ENCODE measurements around the gene DHX58. TPM values are rescaled to one million over a fixed set of nuclear protein-coding genes. Genes with fewer than 3 reads are reported as not detected.

DHX58 gene
- total RNA-seq, 2 experiments from 2014 or later: 33.5 to 35.6 TPM

GRCh38 chr17:42116705-42117396 lies 4.3 kb upstream of the DHX58 start:
- Histone ChIP-seq H3K9me3 (ENCODE audit: control insufficient read depth in 1 of 2, insufficient read depth in 1 of 2, low read length in 2 of 2) (no peaks in the 10 kb centered on the region), H3K27me3 (ENCODE audit: control insufficient read depth in 1 of 2, insufficient read depth in 2 of 2, low read length in 2 of 2) (no peaks in the 10 kb centered on the region), H3K4me3 (ENCODE audit: low read length) (no peak overlapping the region), H3K36me3 (ENCODE audit: insufficient read depth, low read length) (peaks cover 32% of the 10 kb centered on the region), H3K27ac (ENCODE audit: low read depth in 1 of 2, low read length in 2 of 2) (no peak overlapping the region), H3K4me1 (ENCODE audit: insufficient read depth, low read length) (peaks cover 41% of the 10 kb centered on the region)
- ChIA-PET CTCF (interaction anchor here (1.1 kb wide), 1 partner anchor 151 kb away, joined by 3 read pairs; the partner anchor contains the start of gene CNP), POLR2A (no interaction called here)
- Mint-ChIP-seq H3K9me3 (no peaks in the 10 kb centered on the region), H3K36me3 (ENCODE audit: low read depth) (peaks cover 33% of the 10 kb centered on the region), H3K27ac (peak overlapping the region; percentile 7), H3K4me3 (peak overlapping the region; percentile 47), H3K27me3 (no peaks in the 10 kb centered on the region), H3K4me1 (ENCODE audit: low read depth) (peaks cover 39% of the 10 kb centered on the region)
- peak; percentile 73 to 92 (median 82) for DNase-seq
- peak; percentile 40 for ATAC-seq (ENCODE audit: poor library complexity)
- intact Hi-C loops (cut with DNase I, micrococcal nuclease): loop anchor here (1.0 to 5.0 kb wide), 4 partner anchors 50 to 380 kb away; no protein-coding TSS in a partner anchor
- TF ChIP-seq CTCF (IDR thresholded peaks at IDR 0.05): peak; percentile 85

- H3K4me1 Mint-ChIP-seq (ENCODE audit: low read depth): peaks cover 46% of the 10 kb centered on the region
These were observed 1.6 kb upstream of the DHX58 start for GRCh38 chr17:42114118-42114517.

More at GRCh38 chr17:42114118-42114517, 1.6 kb upstream of the DHX58 start:
- no peak for ATAC-seq (ENCODE audit: poor library complexity)
- Mint-ChIP-seq H3K27me3 (no peaks in the 10 kb centered on the region), H3K9me3 (no peaks in the 10 kb centered on the region), H3K4me3 (no peak overlapping the region), H3K36me3 (ENCODE audit: low read depth) (peaks cover 37% of the 10 kb centered on the region), H3K27ac (no peak overlapping the region)
- no peak for TF ChIP-seq CTCF (IDR thresholded peaks at IDR 0.05)
- CTCF ChIA-PET: no interaction called here
- peaks cover 44% of the 10 kb centered on the region for H3K4me1 ChIP-seq (ENCODE audit: insufficient read depth, low read length)
- intact Hi-C loops (cut with DNase I, micrococcal nuclease): loop anchor here in 1 of 2 experiments (5.0 kb wide), 1 partner anchor 192 kb away; no protein-coding TSS in a partner anchor
- H3K4me3 ChIP-seq (ENCODE audit: low read length): no peak overlapping the region
- H3K27ac ChIP-seq (ENCODE audit: low read depth in 1 of 2, low read length in 2 of 2): no peak overlapping the region
- no peaks in the 10 kb centered on the region for H3K27me3 ChIP-seq (ENCODE audit: control insufficient read depth in 1 of 2, insufficient read depth in 2 of 2, low read length in 2 of 2)
- H3K36me3 ChIP-seq (ENCODE audit: insufficient read depth, low read length): peaks cover 39% of the 10 kb centered on the region
- POLR2A ChIA-PET: interaction anchor here (0.7 to 4.4 kb wide), 3 partner anchors 97 to 274 kb away, joined by 3 to 43 read pairs (median 10); partner anchors contain the start of genes DNAJC7 and STAT3
- DNase-seq: no peak
- no peaks in the 10 kb centered on the region for H3K9me3 ChIP-seq (ENCODE audit: control insufficient read depth in 1 of 2, insufficient read depth in 1 of 2, low read length in 2 of 2)
